ENCODE measurements around the gene TRPC6.

- TF ChIP-seq EZH2 (IDR thresholded peaks at IDR 0.05; ENCODE audit: borderline replicate concordance, low read length): no peak
- TF ChIP-seq CTCF (IDR thresholded peaks at IDR 0.05; ENCODE audit: low read length): no peak
Measured at GRCh38 chr11:101470419-101470818, 113.4 kb downstream of the TRPC6 start.

Measured in OCI-LY1 (cell line).